Medulla oblongata (tissue), 1 donor: ENCODE data around the gene ABCA5.

Experiments
- DNase-seq: peaks from one replicate; pipeline ENCODE4 v3.0.0-alpha.2; 2015; ENCODE audit errors: extremely low spot score

ABCA5 gene

DNA sequence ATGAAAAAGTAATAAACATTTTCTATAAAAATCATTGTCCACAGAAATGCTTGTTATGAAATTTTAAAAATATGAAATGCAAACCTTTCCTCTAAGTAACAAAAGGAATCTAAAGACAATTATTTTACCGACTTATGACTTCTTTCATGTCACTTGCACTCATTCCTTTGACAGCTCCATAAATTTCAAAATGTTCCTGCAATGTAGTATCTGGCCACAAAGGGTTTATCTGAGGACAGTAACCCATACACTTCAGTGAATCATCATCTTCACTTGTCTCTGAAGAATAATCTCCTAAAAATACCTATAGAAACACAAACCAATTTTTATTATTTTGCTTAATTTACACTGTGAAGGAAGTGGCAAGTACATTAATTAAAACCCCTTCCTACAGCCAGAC, 72.7 kb downstream of the ABCA5 start:
- DNase-seq, result no peak

DNA sequence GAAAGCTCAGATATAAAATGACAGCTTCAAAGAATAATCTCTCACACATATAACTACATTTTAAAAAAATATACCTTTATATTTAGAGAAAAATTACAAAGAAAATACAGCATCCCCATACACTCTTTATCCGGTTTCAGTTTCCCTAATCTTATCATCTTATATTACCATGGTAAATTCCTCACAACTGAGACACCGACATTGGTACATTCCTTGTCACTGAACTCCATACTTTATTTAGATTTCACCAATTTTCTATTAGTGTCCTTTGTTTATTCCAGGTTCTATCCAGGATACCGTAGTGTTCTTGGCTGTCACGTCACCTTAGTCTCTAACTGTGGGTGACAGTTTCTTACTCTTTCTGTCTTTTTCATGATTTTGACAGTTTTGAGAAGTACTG, 76.3 kb downstream of the ABCA5 start:
- DNase-seq, result no peak

DNA sequence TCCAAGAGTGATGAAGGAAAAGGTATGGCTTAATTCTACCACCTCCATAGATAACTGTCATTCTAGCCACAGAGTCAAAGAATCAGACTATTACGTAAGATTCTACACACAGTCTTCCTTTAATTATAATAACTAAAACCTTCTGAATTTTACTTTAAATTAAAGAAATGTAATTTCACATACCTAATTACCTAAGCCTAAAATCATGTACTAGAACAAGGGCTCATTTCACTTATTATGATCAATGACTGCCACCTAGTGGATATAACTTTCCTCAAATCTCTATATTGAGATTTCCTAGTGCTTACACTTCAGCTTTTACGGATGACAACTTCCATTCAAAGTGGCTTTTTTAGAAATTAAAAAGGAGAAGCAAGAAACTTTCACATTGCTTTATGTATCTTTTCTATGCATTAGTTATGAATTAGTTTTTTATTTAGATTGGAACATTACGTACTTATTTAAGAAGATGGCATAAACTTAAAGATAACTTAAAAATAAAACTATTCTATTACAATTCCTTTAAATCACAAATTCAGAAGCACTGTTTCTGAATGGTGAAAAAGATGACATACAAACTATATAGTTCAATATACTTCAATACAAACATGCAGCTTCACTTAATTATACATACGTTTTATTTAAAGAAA, 80.1 kb downstream of the ABCA5 start:
- DNase-seq, result peak; percentile 82

- DNase-seq, result no peak
These were observed 80.7 kb downstream of the ABCA5 start for GRCh38 chr17:69246202-69246601.

GRCh38 chr17:69245617-69246016, 81.3 kb downstream of the ABCA5 start:
- no peak for DNase-seq

- no peak for DNase-seq
These were observed 87.0 kb downstream of the ABCA5 start for GRCh38 chr17:69239611-69240600.

DNA sequence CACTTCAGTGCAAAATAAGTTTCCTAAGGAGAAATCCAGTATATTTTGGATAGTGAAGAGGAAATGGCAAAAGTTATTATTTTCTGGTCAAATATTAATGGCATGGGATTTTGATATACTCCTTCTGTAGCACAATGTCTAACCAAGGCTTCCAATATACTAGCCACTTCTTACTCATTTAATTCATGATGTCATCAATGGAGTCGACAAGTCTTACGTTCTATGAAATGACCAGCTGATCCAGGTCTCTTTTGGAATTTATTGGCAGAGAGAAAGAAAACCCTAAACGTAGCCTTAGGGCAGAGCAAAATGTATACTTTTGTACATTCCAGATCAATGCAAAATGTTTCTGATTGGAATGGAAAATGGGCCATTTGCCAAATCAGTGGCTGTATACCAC, 90.0 kb downstream of the ABCA5 start:
- DNase-seq, result no peak

DNA sequence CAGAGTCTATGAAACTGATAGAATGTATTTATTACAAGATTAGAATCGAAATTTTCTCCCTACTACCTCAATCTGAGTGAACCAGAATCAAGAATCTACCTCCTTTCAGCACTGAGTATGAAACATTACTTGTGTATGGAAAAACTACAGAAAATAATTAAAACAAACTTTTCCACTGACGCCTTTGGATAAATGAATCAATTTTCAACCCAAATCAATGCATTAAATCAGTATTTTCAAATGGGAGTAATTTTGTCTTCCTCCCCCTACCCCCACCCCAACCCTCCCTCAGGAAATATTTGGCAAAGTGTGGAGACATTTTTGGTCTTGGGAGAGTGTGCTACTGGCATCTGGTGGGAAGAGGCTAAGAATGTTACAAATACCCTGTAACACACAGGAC, 90.5 kb downstream of the ABCA5 start:
- DNase-seq, result no peak

DNA sequence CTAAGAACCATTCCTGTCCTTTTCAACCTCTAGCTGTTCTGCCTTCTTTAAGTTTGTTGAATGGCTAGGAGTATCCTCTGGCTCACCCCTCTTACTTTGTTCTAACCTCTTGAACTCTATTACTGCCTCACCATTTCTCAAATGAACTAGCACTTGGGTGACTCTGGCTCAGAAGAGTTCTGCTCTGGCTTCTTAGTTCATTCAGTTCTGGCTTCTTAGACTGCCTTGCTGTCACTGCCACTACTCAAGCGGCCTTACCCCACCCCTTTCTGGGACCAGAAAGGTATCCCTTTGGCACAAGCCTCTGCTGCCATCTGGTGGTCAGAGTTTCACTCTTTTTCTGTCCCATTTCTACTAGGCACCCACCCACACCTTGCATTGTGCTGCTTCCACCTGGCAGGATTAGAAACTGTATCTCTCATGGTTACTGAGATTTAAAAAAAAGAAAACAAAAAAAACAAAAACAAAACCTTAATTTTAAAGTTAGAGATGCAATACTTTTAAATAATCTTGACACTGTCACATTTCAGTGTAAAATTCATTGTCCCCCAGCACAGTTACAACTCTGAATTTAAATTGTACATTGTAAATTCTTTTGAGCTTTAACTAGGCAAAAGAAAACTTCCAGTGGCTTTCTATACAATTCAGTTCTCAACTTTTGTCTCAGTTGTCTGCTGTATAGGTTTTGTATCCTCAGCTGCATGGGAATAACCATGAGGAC, 91.4 kb downstream of the ABCA5 start:
- DNase-seq, result peak; percentile 96

DNA sequence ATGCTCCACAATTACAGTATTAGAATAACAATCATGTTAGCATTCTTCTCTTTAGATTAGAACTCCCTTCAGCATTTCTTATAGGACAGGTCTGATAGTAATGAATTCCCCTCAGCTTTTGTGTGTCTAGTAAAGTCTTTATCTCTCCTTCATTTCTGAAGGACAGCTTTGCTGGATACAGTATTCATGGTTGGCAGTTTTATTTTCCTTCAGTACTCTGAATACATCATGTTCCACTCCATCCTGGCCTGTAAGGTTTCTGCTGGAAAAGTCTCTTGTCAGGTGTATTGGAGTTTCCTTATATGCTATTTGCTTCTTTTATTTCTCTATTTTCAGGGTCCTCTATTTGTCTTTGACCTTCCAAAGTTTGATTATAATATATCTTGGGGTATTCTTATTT, 94.3 kb downstream of the ABCA5 start:
- no peak for DNase-seq

DNA sequence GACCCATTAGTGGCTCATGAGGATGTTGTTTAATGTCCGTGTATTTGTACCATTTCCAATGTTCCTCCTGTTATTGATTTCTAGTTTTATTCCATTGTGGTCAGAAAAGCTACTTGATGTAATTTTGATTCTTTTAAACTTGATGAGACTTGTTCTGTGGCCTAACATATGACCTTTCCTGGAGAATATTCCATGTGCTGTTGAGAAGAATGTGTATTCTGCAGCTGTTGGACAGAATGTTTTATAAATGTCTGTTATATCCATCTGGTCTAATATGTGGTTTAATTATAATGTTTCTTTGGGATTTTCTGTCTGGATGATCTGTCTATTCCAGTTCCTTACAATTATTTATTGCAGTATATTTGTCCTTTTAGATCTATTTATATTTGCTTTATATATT, 95.4 kb downstream of the ABCA5 start:
- no peak for DNase-seq

DNA sequence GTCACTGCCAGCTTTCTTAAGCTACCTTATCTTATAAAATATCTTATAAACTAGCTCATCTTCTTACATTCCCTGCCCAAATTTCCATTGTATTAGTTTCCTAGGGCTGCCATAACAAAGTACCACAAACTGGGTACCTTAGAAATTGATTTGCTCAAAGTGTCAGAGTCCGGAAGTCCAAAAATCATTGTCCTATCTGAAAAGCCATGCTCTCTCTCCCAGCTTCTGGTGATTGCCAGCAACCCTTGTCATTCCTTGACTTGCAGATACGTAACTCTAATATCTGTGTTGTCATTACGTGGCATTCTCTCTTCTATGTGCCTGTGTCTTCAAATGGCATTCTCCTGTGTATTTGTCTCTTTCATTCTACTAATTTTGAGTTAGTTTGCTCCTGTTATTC, 96.0 kb downstream of the ABCA5 start:
- no peak for DNase-seq

DNA sequence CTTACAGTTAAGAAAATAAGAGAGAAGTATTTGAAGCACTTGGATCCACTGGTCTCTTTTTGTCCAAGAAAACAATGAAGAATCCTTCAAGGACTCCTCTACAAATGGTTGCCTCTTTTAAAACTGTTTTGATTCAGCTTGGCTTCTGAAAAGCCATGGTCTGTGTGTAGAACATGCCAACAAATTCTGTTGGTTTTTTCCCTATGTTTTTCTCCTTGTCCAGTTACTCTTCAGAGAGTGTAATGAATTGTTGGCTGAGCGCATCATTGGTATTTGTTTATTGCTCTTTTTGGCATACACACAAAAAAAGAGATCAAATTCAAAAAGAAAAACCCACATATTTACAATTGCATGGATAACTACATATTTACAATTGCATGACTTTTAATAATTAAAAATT, 98.4 kb downstream of the ABCA5 start, which contains the start of gene ABCA10:
Gene ABCA10 (minus strand): TSS at position 249 of the 400 bp plus-strand sequence. CDS start 3,466 bp downstream, outside the sequence.
- no peak for DNase-seq

DNA sequence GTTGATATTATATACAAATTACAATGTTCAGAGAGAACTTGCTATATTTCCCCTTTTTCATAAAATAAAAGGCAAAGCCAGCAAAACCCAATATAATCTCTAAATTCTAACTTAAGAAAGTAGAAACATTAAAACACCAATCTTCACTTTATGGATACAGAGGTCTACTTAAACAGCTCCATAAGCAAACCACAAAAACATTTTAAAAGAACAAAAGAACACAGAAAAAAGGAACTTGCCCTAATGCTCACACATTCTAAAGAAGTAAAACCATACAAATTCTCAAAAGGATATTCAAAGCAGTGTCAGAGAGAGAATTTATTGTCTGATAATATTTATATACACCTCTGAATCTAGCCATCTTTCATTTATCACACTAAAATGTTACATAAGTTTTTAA, 98.9 kb downstream of the ABCA5 start:
- no peak for DNase-seq

DNA sequence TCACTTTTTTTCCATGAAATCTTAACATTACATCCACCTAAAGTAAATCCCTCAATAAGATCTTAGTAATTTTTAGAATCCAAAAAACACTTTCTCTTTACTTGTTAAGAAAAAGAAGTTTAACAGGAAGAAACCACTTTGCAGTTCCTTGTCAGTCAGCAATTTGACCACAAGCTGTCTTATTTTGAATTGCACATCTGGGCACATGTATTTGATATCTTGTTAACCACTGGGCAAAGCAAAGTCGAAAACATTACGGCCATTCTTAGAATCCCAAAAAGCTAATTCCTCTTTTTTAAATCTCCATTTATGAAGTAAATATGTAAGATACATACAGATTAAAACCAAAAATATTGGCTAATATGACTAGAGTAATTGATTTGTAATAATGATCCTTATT, 99.4 kb downstream of the ABCA5 start:
- no peak for DNase-seq

DNA sequence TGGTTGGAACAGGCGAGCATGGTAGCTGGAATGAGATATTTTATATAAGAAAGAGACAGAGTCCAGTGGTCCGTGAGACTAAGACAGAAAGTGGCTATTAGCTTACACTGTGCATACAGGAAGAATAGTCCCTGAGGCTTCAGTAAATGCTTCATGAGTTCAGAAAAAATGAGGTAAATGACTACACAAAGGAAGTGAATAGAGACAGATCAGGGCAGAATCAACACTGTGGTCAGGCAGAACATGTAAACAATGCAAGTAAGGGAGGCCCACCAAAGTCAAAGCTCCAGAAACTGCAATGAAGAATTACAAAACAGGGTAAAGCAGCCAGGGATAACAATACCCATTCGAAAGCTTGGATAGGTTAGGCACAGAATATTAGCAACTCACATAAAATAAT, 103.1 kb downstream of the ABCA5 start:
- no peak for DNase-seq

DNA sequence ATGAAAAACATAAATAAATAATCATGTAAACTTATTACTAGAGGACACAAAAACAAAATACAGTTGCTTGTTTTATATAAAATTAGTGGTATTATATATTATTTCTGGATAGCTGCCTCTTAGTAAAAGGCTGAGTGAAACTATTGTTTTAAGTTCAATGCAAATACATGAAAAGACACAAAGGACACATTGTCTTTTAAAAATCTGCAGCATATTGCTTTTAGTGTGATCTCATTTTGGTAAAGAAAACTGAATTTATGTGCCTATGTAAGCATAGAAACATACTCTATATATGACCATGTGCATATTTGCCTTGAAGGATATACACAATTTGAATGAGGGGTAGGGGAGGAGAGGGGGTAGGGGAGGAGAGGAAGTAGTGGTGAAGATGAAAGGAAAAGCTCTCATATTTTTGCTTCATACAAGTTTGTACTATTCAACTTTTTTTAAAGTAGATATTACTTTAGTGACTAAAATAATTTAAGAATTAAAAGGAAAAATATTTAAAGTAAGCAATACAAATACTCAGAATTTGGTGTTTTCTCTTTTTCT, 104.2 kb downstream of the ABCA5 start:
- no peak for DNase-seq

DNA sequence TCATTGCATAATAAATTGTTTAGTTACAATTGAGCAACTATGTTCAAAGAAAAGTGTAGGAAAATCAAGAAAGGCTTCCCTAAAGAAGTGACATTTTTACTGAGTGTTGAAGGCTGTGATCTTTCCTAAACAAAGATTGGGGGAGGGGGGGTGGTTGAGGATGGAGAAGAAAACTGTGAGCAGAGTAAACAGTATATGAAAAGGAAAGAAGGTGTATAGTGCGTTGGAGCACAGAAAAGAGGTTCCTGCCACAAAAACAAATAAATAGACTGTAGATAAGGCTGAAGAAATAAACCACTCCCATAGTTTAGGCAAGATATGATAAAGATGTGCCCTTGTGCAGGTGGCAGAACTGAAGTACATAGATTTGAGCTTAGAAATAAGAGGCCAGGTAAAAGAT, 106.8 kb downstream of the ABCA5 start:
- no peak for DNase-seq

GRCh38 chr17:69218986-69219385, 107.9 kb downstream of the ABCA5 start:
- DNase-seq, result no peak

GRCh38 chr17:69213059-69213813, 113.7 kb downstream of the ABCA5 start:
- no peak for DNase-seq

DNA sequence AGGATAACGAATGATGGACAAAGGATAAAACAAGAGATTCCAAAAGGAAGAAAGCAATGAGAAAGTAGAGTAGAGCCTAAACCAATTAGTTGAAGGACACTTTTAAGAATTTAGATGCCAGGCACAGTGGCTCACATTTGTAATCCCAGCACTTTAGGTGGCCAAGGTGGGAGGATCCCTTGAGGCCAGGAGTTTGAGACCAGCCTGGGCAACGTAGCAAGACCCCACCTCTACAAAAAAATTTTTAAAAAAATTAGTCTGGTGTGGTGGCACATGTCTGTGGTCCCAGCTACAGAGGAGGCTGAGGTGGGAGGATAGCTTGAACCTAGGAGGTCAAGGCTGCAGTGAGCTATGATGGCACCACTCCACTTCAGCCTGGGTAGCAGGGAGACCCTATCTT, 118.3 kb downstream of the ABCA5 start:
- DNase-seq, result no peak
